ENCODE data around the gene CLECL1. TPM values are rescaled to one million over a fixed set of nuclear protein-coding genes. Genes with fewer than 3 reads are reported as not detected.
A peak's percentile ranks its signal among the peaks of the same experiment; 100 is the strongest.
"Not testable (repeated sequence)": the region's sequence is repeated elsewhere in the genome, so short reads cannot be mapped to it uniquely, and the experiment has no call there.

The CLECL1 gene
- polyA plus RNA-seq, 1 donor = 0.31 TPM

- no peak for DNase-seq
Observed at GRCh38 chr12:9751204-9752144, 18.6 kb upstream of the CLECL1 start.

GRCh38 chr12:9750276-9751203 lies 17.6 kb upstream of the CLECL1 start:
- peak; percentile 50 for DNase-seq

GRCh38 chr12:9749640-9750039 lies 16.7 kb upstream of the CLECL1 start:
- DNase-seq = no peak

- no peak for DNase-seq
Observed at GRCh38 chr12:9745199-9745598, 12.3 kb upstream of the CLECL1 start.

- no peak for DNase-seq
Observed at GRCh38 chr12:9742661-9743060, 9.8 kb upstream of the CLECL1 start.

GRCh38 chr12:9741726-9742125 lies 8.8 kb upstream of the CLECL1 start:
- DNase-seq = no peak

GRCh38 chr12:9740106-9740750 lies 7.3 kb upstream of the CLECL1 start:
- DNase-seq = no peak

- DNase-seq = not testable (repeated sequence)
Observed at GRCh38 chr12:9739404-9740105, 6.7 kb upstream of the CLECL1 start.

- not testable (repeated sequence) for DNase-seq
Observed at GRCh38 chr12:9738905-9739304, 6.0 kb upstream of the CLECL1 start.

GRCh38 chr12:9736936-9737705 lies 4.2 kb upstream of the CLECL1 start:
- no peak for DNase-seq

GRCh38 chr12:9735601-9736000 lies 2.7 kb upstream of the CLECL1 start:
- no peak for DNase-seq

- DNase-seq = no peak
Observed at GRCh38 chr12:9731797-9732196, 1.1 kb downstream of the CLECL1 start.

GRCh38 chr12:9731393-9731792 lies 1.5 kb downstream of the CLECL1 start:
- DNase-seq = no peak

- DNase-seq = no peak
Observed at GRCh38 chr12:9730591-9730990, 2.3 kb downstream of the CLECL1 start.

GRCh38 chr12:9730011-9730410 lies 2.9 kb downstream of the CLECL1 start:
- no peak for DNase-seq

GRCh38 chr12:9729082-9729481 lies 3.8 kb downstream of the CLECL1 start:
- no peak for DNase-seq

GRCh38 chr12:9727813-9728212 lies 5.1 kb downstream of the CLECL1 start:
- no peak for DNase-seq

- no peak for DNase-seq
Observed at GRCh38 chr12:9725213-9725870, 7.6 kb downstream of the CLECL1 start.

GRCh38 chr12:9724023-9724422 lies 8.9 kb downstream of the CLECL1 start:
- DNase-seq = no peak

- DNase-seq = no peak
Observed at GRCh38 chr12:9721394-9722092, 11.4 kb downstream of the CLECL1 start.
